NK-92 treated with Interleukin-12 subunit alpha and Interleukin-12 subunit beta, amount 100 ng/mL, for 24 hours (cell line): ENCODE results near the gene ARAP2.

ENCODE experiments used
- DNase-seq: peaks from one replicate; lab custom pipeline; 2025; lab: John Stamatoyannopoulos, UW

ARAP2 gene

DNA sequence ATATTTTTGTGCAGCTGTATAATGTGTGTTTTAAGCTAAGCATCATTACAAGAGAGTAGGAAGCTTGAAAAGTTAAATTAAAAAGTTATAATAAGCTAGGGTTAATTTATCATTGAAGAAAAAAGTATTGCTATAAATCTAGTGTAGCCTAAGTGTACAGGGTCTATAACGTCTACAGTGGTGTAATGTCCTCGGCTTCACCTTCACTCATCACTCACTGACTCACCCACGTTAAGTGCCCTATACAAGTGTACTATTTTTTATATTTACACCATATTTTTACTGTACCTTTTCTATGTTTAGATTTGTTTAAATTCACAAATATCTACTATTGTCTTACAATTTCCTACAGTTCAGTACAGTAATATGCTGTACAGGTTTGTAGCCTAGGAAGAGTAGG is 23.5 kb downstream of the ARAP2 start:
- DNase-seq: no peak

DNA sequence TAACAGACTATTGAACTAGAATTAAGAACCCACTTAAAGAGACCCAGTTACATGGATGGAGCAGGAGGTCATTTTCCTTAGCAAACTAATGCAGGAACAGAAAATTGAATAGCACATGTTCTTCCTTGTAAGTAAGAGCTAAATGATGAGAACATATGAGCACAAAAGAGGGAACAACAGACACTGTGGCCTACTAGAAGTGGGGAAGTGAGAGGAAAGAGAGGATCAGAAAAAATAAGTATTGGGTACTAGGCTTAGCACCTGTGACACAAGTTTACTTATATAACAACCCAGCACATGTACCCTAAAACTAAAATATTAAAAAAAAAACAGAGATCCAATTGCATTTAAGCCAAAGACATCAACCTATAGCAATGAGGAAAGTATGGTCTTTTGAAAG is 26.2 kb downstream of the ARAP2 start:
- DNase-seq: no peak

DNA sequence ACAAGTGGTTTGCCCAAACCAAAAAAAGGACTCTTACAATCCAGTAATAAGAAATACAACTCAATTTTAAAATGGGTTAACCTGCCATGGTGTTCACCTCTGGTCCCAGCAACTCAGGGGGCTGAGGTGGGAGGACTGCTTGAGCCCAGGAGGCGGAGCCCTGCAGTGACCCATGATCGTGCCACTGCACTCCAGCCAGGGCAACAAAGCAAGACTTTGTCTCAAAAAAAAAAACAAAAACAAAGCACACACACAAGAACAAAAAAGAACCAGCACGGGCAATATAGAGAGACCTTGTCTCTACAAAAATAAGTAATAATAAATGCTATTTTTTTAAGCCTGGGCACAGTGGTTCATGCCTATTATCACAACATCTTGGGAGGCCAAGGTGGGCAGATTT is 28.7 kb downstream of the ARAP2 start:
- no peak for DNase-seq

DNA sequence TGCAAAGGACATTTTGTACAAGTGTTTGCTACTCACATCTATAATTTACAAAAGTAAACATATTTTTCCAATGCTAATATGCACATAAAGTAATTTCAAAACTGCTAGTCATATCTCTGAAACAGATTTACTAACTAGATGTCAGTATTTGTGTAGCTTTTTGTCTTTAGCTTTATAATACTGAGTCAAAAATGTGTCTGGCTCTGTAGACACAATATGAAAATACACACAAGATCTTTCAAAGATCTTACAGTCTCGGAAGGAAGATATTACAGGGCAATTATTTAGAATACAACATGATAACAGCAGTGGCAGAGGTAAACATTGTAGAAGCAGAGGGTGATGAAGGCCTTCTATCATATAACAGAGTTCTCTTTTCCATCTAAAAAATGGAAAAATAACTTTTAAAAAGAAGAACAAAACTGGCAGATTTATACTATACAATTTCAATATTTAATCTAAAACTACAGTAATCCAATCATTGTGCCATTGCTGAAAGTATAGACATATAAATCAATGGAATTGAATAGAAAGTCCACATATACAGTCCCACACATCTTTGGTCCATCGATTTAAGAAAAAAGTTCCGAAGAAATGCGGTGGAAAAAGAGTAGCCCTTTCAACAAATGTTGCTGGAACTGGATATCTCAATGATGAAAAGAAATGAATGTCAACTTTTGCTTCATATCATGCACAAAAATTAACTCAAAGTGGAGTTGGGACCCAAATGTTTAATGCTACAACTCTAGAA is 29.4 kb downstream of the ARAP2 start:
- DNase-seq: no peak

DNA sequence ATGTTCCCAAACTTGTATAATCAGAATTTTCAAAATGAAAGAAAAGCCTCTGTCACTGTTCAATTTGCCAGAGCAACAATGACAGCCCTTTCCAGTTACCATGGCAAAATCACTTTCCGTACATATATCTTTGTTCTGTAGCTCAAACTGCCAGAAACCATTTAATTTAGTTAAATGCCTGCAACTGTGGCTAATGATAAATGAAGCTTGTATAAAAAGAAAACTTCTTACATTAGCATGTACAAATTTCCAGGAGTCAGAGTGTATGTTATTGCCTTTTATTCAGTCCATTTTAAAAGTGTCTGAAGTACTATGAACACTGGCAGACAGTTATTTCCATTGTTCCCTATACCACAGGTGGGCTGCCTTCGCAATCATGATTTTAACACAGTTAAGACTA is 30.3 kb downstream of the ARAP2 start:
- DNase-seq: no peak

DNA sequence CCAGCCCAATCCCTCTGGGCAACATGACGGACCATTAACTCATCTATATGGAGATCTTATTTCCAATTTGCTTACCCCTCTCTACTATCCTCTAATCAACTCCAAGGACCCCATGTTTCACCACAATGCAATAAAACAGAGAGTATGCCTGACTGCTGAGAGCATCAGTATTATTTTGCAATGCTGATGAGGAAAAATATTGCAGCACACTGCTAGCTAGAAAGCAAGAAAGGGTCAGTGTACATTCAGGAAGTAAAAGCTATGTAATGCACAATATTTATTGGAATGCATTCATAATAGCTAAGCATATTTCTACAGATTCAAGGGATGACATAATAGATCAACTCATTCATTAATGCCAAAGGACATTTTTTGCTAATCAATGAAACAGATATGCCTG is 33.2 kb downstream of the ARAP2 start:
- no peak for DNase-seq

DNA sequence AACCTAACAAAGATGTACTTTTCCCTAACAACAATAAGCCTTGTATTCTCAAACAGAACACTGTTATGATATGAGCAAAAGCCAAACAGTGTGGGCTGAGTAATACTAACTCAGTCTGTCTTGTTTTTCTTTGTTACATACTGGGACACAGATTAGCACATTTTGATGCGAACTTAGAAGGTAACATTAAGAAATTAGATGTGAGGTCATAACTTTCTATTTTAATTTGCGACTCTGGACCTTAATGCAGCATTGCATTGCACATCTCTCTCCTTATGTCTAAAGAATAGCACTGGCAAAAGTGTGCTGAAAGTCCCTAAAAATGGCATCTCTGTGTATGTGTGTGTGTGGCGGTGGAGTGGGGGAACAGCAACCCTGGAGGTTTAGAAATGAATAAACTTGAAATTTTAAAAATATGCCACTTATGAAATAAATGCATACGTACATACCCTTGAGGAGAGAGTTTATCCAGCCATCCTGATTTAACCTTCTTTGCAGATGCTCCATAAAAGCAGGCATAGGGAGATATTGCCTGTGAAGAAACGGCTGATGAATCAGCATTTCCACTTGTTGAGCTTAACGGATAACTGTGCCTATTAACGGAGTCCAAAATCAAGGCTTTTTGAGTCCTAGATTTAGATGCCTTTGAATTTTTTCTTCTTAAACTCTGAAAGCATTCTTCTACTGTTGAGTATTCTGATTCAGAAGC is 34.2 kb downstream of the ARAP2 start:
- no peak for DNase-seq

DNA sequence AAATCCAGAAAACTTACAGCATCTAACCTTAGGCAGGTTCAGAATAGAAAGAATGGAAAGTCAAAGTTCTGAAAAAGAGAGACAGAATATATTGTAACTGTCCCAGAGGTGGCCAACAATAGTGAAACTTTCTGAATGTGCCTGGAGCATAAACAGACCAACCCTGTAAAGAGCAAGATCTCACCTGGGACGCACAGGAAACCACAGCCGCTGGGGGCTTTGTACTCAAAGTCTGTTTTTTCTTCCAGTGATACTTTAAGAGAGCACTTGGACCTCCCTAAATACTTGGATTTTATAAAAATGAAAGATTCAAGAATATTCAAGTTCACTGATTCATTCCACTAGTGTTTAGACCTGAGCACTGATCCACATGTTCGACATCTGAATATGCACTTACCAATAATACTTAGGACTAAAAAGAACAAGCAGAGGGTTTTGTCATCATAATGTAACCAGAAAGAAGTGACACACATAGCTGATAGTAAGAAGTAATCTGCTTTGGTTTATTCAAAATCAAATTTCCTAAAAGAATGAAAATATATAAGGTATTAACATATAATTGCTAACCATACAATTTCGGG is 35.3 kb downstream of the ARAP2 start:
- DNase-seq: peak; percentile 32

DNA sequence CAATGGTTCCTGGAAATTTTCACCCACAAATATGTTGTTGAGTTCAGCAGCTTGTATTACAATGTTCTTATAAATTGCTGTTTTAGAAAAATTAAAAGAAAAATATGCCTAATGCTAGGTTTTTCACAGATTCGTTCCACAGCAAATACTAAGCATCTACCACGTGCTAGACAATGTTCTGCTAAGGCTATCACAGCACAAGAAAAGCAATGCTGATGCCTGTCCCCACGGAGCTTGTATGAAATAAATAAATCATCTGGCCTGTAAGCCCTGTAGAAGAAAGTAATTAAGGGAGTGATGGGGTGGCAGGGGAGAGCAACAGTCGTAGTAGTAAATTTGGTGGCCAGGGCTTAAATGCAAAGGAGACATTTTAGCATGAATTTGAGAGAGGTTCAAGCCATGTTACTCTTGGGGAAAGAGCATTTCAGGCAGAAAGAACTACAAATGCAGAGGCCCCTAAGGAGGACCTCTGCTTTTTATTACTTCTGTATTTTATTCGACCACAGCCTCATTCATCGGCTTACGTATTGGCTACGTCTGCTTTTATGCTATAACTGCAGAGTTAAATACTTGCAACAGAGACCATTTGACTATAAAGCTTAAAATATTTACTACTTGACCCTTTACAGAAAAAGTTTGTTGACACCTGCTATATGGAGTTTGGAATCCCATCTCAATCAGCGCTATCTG is 36.3 kb downstream of the ARAP2 start:
- DNase-seq: no peak

DNA sequence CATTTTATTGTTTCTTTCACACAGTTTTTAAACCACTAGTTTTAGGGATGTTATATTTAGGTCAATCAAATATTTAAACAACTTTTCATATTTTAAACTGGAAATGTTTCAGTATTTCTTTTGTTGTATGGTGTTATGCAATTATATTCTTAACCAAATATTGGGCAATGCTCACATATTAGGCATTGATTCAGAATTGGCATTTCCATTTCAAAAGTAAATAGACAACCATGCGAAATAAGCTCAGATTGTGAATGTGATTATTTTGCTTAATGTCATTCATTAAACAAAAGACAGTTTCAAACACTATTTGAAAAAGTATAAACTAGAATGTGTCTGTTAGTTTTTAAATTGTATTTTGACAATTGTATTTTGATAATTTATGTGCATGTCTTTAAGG is 36.9 kb downstream of the ARAP2 start:
- no peak for DNase-seq

DNA sequence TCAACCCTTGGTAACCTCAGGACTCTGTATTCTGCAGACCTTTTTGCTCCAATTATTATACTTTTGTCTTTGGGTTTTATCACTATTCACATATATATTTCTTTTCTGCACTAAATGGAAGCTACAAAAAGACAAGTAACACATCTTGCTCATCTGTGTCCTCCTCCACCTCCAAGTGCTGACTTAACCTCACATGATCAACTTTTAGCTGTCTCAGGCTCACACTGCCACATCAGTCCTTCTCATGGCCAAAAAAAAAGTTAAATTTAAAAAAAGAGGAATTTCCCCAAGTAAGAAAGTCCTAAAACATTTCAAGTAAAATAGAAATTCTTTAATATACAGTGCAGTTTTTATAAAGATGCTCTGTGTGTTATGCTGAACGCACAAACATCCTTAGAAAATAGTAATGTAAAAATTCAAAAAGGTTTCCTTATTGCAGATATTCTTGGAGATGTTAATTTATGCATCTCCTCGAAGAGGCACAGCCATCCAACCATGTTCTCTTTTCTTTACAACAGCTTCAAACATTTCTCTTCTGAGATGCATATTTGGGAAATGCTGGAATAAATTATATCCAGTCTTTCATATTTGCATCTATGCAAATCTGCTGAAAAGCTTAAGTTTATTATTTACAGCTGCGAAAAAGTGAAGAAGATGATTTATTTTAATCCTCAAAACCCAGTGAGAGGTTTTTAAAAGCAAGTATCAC is 37.6 kb downstream of the ARAP2 start:
- DNase-seq: no peak

DNA sequence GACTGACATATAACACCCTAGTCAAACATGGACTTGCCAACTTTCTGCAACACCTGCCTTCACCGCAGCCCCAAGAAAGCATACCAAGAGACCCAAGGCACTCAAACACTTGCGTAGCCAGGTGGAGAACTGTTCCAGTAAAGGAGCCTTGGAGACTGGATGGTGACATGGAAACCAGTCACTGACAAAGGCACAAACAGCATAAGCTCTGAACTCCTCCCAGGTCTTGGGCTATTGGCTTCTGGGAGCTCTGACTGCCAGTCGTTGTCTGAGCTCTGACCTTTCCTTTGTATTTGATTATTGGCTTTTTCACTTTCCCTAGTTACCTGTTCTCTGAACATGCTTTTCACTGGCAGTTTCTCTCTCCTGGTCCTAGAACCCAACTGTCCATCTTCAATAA is 38.3 kb downstream of the ARAP2 start:
- DNase-seq: no peak

DNA sequence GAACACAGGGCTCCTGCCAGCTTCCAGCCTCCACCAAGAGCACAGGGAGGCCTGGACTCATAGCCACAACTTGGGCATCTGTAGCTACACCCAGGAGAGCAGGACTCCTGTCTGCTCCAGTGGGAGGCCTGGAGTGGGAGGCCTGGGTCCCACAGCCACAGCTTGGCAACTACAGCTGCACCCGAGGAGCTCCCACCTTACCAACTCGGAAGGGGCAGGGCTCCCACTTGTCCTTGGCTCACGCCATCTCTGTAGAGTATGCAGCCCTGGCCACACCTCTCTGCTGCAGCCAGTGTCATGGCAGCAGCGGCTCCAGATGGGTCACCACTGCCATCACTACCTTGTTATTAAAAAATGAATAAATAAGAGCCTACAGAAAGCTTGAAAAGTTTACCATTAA is 45.5 kb downstream of the ARAP2 start:
- DNase-seq: no peak

DNA sequence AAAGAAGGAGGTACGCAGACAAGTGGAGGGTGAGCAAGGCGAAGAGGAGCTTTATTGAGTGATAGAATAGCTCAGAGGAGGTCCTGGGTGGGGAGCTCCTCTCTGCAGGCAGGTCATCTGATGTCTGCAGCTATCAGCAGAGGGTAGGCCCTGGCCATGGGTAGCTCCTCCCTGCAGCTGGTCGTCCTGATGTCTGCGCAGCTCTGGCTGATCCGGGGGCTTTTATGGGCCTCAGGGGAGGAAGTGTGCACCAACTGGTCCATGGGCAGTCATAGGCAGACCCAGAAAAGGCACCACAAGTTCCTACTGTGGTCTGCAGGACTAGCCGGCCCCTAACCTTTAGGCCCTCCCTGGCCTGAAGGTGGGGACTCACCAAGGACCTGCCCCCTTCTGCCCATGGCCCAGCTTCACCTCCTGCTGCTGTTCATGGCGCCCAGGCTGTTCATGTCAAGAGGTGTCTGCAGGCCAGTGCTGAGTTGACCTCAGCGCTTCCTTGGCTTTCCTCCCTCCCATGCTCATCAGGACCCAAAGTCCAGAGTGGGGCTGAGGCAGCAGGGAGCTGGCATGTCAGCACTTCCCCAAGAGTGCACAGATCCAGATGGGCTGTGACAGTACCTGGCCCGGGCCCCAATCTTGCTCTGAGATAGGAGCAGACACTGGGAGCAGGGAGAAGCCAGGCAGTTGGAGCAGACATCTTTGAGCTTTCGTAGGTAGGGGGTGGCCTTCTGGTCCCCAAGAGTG is 46.1 kb downstream of the ARAP2 start:
- no peak for DNase-seq

DNA sequence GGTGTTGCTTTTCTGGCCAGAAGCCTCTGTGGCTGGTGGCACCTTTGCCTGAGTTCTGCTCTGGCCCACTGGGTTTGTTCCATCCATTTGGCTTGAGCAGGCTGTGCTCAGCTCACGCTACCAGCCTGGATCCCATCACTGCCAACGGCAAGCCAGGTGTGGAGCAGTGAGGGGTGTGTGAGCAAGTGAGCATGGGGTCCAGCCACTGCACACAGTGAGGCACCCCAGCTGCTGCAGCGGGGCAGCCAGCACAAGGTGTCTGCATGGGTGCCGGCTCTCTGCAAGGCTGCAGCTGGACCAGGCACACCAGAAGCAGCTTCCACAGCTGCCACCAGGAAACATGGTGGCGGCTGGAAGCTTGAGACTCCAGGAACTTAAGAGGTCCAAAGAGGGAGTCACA is 46.8 kb downstream of the ARAP2 start:
- DNase-seq: no peak

DNA sequence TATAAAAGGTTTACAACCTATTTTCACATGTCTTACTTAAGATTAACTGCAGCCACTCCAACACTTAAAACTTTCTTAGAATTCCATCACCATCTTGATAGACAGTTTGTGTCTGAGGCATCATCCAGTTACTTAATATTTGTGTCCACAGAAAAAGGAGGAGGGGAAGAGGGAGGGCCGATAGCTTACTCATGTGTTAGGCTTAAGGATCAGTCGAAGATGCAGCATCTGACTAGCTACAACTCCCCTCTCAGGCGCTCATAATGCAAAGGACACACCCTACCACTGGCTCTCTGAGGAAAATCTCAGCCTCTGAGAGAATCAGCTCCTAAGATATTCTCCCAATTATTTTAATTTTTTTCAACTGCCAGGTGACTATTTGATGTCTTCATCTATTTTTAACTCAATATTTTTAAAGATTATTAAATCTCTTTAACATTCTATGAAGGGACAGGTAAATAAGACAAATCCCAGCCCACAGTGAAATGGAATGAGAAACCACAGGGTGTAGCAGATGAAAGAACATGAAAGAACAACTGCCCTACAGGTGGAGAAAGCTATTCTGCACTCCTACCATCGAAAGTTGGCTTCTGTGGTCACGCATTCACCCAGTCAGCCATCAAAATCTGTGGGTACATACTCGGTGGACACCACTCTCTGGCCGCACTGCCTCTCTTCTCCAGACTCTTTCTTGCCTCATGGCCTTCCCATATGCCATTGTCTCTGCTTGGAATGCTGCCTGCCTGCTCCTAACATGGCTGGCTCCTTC is 48.0 kb downstream of the ARAP2 start:
- no peak for DNase-seq

DNA sequence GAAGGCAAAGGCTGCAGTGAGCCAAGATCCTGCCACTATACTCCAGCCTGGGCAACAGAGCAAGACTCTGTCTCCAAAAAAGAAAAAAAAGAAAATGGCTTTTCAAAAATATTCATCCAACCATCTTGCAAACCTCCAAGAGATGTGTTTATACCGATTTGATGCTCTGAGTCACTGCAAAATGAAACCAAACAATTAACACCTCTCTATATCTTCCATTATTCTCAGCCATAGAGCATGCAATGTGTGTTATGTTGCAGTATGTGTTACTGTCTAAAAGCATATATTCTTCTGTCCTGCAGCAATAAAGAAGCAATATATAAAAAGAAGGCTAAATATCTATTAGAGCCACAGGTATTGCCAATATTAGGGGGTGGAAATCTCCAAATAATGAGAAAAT is 51.4 kb downstream of the ARAP2 start:
- DNase-seq: no peak

DNA sequence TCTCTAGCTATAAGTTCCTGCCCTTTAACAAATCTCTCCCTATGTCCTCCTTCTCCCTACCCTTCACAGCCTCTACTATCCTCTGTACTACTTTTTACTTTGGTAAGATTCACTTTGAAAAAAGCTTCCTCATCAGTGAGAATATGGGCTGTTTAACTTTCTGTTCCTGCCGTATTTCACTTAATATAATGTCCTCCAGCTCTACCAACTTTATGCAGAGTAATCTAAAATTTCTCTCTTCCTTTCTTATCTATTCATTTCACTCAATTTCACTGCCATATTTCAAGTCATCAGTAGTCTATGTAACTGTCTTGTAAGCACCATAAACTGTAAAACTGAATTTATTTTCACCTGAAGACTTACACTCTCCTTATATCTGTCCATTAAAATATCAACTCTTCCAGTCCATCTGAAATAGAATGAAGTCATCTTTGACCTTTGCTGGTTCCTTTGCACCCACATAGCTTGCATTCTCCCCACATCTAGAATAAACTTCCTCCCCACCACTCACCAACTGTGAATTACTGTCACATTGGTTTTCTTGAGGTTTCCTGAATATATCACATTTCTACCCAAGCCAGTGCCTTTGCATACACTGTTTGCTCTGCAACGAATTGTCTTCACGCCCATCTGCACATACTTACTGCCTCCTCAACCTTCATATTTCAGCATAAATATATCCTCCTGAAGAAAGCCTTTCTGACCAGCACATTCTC is 54.6 kb downstream of the ARAP2 start:
- DNase-seq: peak; percentile 34

DNA sequence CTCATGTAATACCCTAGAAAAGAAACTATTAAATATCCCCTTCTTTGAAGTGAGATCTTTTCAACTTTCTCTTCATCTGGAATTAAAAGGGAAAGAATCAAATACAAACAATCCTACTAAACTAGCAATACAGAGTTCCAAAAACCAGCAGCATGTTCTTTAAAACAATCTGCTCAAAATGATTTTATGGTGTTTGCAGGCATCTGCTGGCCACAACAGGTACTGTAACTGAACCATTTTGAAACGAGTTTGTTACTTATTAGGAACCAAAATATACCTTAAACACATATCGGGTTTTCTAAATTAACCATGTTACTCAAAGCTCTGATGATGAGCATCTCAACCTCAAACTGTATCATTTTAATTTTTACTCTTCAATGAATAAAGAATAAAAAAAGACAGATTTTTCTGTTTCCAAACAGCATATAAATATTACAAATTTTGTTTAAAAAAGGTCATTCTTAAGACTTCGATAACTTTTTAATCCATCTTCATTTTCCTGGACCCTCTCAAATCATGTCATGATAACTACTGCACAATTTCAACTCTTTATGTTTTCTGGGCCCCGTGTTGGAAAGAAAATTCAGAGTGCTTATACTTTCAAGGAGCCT is 56.5 kb downstream of the ARAP2 start:
- no peak for DNase-seq
